Type B pancreatic cell (in vitro differentiated cells): Measurements from ENCODE around the gene TXNL4B. TPM values are rescaled to one million over a fixed set of nuclear protein-coding genes. Genes with fewer than 3 reads are reported as not detected.

Source experiments
- DNase-seq: peaks from one replicate; pipeline ENCODE4 v3.0.0; 2021; ENCODE audit warnings: mixed read lengths; ENCODE audit not compliant: unreplicated experiment; ENCODE audit errors: extremely low spot score
- H3K27ac Mint-ChIP-seq: 2 replicates; pipeline ENCODE4 v1.8.0; 2021; ENCODE audit warnings: mild to moderate bottlenecking, mixed read lengths
- H3K27me3 Mint-ChIP-seq: 2 replicates; pipeline ENCODE4 v1.8.0; 2021; ENCODE audit warnings: mixed read lengths
- H3K36me3 Mint-ChIP-seq: 2 replicates; pipeline ENCODE4 v1.8.0; 2021; ENCODE audit warnings: mixed read lengths
- H3K4me1 Mint-ChIP-seq: one replicate; pipeline ENCODE4 v1.8.0; 2021; ENCODE audit warnings: mixed read lengths; ENCODE audit not compliant: unreplicated experiment
- H3K4me3 Mint-ChIP-seq: 2 replicates; pipeline ENCODE4 v1.8.0; 2021; ENCODE audit warnings: mild to moderate bottlenecking, mixed read lengths
- H3K9me3 Mint-ChIP-seq: 2 replicates; pipeline ENCODE4 v1.8.0; 2021; ENCODE audit warnings: mixed read lengths
- total RNA-seq: library from RNA; stranded (reverse); gene quantifications from 2 replicates; pipeline ENCODE4 v1.2.1, GENCODE V29; 2021; ENCODE audit warnings: low replicate concordance
- TF ChIP-seq, protein P1 (sequence below): fragments of 200-600 bp; sonication (generic); conservative IDR thresholded peaks from 2 replicates; pipeline ENCODE4 v1.5.0; 2021; ENCODE audit warnings: antibody characterized with exemption, mild to moderate bottlenecking

The TXNL4B gene
- total RNA-seq, 1 donor from 2014 or later = 17.8 TPM

DNA sequence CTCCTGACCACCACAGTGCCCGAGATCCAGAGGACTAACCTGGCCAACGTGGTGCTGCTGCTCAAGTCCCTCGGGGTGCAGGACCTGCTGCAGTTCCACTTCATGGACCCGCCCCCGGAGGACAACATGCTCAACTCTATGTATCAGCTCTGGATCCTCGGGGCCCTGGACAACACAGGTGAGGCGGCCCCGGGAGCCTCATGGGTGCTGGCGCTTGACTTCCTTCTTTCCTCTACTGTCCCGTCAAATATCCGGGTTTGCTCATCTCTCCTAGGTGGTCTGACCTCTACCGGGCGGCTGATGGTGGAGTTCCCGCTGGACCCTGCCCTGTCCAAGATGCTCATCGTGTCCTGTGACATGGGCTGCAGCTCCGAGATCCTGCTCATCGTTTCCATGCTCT is 14.0 kb upstream of the TXNL4B start:
- no peak for DNase-seq
- no peak overlapping the region for H3K27ac Mint-ChIP-seq
- peaks cover 7% of the 10 kb centered on the region for H3K36me3 Mint-ChIP-seq
- no peaks in the 10 kb centered on the region for H3K9me3 Mint-ChIP-seq
- TF ChIP-seq, protein P1, sequence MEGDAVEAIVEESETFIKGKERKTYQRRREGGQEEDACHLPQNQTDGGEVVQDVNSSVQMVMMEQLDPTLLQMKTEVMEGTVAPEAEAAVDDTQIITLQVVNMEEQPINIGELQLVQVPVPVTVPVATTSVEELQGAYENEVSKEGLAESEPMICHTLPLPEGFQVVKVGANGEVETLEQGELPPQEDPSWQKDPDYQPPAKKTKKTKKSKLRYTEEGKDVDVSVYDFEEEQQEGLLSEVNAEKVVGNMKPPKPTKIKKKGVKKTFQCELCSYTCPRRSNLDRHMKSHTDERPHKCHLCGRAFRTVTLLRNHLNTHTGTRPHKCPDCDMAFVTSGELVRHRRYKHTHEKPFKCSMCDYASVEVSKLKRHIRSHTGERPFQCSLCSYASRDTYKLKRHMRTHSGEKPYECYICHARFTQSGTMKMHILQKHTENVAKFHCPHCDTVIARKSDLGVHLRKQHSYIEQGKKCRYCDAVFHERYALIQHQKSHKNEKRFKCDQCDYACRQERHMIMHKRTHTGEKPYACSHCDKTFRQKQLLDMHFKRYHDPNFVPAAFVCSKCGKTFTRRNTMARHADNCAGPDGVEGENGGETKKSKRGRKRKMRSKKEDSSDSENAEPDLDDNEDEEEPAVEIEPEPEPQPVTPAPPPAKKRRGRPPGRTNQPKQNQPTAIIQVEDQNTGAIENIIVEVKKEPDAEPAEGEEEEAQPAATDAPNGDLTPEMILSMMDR = no peak
- no peaks in the 10 kb centered on the region for H3K4me1 Mint-ChIP-seq
- H3K4me3 Mint-ChIP-seq = no peak overlapping the region
- H3K27me3 Mint-ChIP-seq = no peaks in the 10 kb centered on the region

DNA sequence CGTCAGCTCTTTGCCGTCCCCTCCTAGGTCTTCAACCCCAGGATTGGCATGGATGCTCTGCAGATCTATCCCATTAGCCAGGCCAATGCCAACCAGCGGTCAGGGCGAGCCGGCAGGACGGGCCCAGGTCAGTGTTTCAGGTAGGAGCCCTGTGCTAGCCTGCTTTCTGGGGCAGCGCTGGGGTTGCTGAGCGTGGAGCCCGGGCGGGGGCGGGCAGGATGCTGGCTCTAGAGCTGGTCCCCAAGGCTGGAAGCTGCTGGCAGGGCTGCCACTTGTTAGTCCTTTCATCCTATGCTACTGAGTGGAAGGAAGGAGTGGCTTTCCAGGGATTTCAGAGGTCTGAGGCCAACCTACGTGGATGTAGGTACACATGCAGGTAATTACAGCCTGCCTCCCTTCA is 12.6 kb upstream of the TXNL4B start:
- DNase-seq = peak; percentile 13
- TF ChIP-seq, protein P1 = no peak
- H3K4me1 Mint-ChIP-seq = no peaks in the 10 kb centered on the region
- no peak overlapping the region for H3K4me3 Mint-ChIP-seq
- no peak overlapping the region for H3K27ac Mint-ChIP-seq
- peaks cover 11% of the 10 kb centered on the region for H3K36me3 Mint-ChIP-seq
- H3K9me3 Mint-ChIP-seq = no peaks in the 10 kb centered on the region
- H3K27me3 Mint-ChIP-seq = no peaks in the 10 kb centered on the region

DNA sequence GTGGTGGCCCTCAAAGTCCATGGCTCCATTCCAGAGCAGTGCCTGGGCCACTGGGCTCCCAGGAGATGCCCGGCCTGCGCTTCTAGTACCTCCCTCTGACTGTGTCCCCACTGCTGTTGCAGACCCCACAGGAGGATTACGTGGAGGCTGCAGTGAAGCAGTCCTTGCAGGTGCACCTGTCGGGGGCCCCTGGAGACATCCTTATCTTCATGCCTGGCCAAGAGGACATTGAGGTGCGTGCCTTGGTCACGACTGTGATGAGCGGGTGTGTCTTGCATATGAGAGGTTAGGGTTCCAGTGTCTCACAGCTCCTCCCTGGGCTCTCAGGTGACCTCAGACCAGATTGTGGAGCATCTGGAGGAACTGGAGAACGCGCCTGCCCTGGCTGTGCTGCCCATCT is 11.5 kb upstream of the TXNL4B start:
- Mint-ChIP-seq H3K4me1 (no peaks in the 10 kb centered on the region), H3K9me3 (no peaks in the 10 kb centered on the region), H3K27me3 (no peaks in the 10 kb centered on the region), H3K4me3 (no peak overlapping the region), H3K27ac (no peak overlapping the region), H3K36me3 (peaks cover 11% of the 10 kb centered on the region)
- TF ChIP-seq, protein P1 = no peak
- peak; percentile 40 for DNase-seq

DNA sequence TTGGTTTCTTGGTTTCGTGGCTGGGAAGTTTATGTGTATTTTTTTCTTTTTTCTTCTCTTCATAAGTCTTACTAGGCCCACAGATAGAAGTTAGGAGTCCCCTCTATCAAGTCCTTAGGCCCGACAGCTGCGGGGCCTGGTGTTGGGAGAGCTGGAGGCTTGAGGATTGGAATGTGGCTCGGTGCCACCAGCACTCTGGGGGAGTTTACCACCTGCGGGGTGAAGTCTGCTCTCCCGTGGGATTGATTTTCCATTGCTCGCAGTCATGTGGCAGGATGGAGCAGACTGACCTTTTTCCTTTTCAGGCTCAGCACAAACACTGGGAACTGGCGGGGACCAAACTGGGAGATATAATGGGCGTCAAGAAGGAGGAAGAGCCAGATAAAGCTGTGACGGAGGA is 7.8 kb upstream of the TXNL4B start:
- TF ChIP-seq, protein P1 = no peak
- H3K36me3 Mint-ChIP-seq = peaks cover 17% of the 10 kb centered on the region
- H3K4me3 Mint-ChIP-seq = no peak overlapping the region
- no peaks in the 10 kb centered on the region for H3K9me3 Mint-ChIP-seq
- no peaks in the 10 kb centered on the region for H3K27me3 Mint-ChIP-seq
- no peak for DNase-seq
- H3K4me1 Mint-ChIP-seq = no peaks in the 10 kb centered on the region
- no peak overlapping the region for H3K27ac Mint-ChIP-seq

DNA sequence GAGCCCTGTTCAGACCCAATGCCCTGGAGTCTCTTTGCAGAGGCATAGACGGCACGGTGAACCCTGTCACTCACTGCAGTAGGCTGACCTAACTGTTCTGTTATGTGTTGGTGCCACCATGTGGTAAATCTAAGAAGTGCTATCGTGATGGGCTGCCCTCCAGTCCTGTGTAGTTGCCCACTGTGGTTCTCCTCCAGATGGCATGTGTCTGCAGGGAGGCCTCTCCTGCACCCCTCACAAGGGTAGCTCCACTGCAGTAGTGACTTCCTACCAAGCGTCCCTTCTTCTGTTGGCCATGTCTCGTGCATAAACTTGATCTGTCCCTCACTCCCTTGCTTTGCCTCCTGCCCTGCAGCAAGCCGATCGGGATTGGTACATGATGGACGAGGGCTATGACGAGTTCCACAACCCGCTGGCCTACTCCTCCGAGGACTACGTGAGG is 6.0 kb upstream of the TXNL4B start:
- Mint-ChIP-seq H3K27ac (no peak overlapping the region), H3K27me3 (no peaks in the 10 kb centered on the region), H3K4me3 (no peak overlapping the region), H3K4me1 (peaks cover 10% of the 10 kb centered on the region), H3K36me3 (peaks cover 17% of the 10 kb centered on the region), H3K9me3 (no peaks in the 10 kb centered on the region)
- TF ChIP-seq, protein P1 = peak; percentile 73
- DNase-seq = no peak

DNA sequence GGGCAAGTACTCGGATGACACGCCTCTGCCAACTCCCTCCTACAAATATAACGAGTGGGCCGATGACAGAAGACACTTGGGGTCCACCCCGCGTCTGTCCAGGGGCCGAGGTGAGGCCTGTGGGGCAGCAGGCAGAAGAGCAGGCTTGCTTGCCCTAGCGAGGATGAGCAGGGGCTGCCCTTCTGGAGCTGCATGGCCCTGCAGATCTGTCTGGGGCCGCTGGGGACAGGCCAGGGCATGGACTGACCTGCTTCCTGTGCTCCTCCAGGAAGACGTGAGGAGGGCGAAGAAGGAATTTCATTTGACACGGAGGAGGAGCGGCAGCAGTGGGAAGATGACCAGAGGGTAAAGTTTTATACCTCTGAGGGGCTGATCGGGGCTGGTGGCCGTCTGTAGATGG is 5.5 kb upstream of the TXNL4B start:
- peaks cover 10% of the 10 kb centered on the region for H3K4me1 Mint-ChIP-seq
- no peaks in the 10 kb centered on the region for H3K9me3 Mint-ChIP-seq
- DNase-seq = no peak
- no peak overlapping the region for H3K4me3 Mint-ChIP-seq
- TF ChIP-seq, protein P1 = no peak
- H3K27ac Mint-ChIP-seq = no peak overlapping the region
- no peaks in the 10 kb centered on the region for H3K27me3 Mint-ChIP-seq
- H3K36me3 Mint-ChIP-seq = peaks cover 17% of the 10 kb centered on the region
